ENCODE measurements around the gene CDH23. TPM values are rescaled to one million over a fixed set of nuclear protein-coding genes. Genes with fewer than 3 reads are reported as not detected.

The CDH23 gene
- total and polyA plus RNA-seq, 2 donors from 2014 or later, result 1.1 to 6.4 TPM

- no peaks in the 10 kb centered on the region for H3K9me3 ChIP-seq (ENCODE audit: control insufficient read depth in 2 of 3, insufficient read depth in 1 of 3, low read length in 3 of 3)
- intact Hi-C loops (cut with DNase I), result no loop called here
- no peak overlapping the region for H3K9ac ChIP-seq (ENCODE audit: low read length in 3 of 3)
Measured at GRCh38 chr10:71810048-71810750, 413.5 kb downstream of the CDH23 start.

GRCh38 chr10:71811351-71811750 lies 414.6 kb downstream of the CDH23 start:
- DNase-seq (no peak), FAIRE-seq (no peak)
- TF ChIP-seq, protein P1, sequence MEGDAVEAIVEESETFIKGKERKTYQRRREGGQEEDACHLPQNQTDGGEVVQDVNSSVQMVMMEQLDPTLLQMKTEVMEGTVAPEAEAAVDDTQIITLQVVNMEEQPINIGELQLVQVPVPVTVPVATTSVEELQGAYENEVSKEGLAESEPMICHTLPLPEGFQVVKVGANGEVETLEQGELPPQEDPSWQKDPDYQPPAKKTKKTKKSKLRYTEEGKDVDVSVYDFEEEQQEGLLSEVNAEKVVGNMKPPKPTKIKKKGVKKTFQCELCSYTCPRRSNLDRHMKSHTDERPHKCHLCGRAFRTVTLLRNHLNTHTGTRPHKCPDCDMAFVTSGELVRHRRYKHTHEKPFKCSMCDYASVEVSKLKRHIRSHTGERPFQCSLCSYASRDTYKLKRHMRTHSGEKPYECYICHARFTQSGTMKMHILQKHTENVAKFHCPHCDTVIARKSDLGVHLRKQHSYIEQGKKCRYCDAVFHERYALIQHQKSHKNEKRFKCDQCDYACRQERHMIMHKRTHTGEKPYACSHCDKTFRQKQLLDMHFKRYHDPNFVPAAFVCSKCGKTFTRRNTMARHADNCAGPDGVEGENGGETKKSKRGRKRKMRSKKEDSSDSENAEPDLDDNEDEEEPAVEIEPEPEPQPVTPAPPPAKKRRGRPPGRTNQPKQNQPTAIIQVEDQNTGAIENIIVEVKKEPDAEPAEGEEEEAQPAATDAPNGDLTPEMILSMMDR (IDR thresholded peaks at IDR 0.05; ENCODE audit: borderline replicate concordance, extremely low read depth, insufficient read depth), result no peak
- Histone ChIP-seq H3K4me1 (ENCODE audit: control insufficient read depth in 2 of 3, insufficient read depth in 2 of 3, low read depth in 1 of 3, low read length in 3 of 3) (peaks cover 0 to 8% (median 0%) of the 10 kb centered on the region in 3 donors), H3K9me3 (ENCODE audit: control insufficient read depth in 2 of 3, insufficient read depth in 1 of 3, low read length in 3 of 3) (no peaks in the 10 kb centered on the region), H3K27ac (ENCODE audit: low read depth in 2 of 2, low read length in 2 of 2) (no peak overlapping the region), H3K4me3 (ENCODE audit: low read length in 3 of 3) (no peak overlapping the region), H3K27me3 (ENCODE audit: control insufficient read depth, insufficient read depth, low read length) (no peaks in the 10 kb centered on the region), H3K36me3 (ENCODE audit: control insufficient read depth in 2 of 3, insufficient read depth in 3 of 3, low read length in 3 of 3) (peaks cover 0 to 7% (median 0%) of the 10 kb centered on the region in 3 donors), H3K9ac (ENCODE audit: low read length in 3 of 3) (no peak overlapping the region)
- intact Hi-C loops (cut with DNase I), result no loop called here

More at GRCh38 chr10:71810048-71810750, 413.5 kb downstream of the CDH23 start:
- Histone ChIP-seq H3K27ac (ENCODE audit: low read depth in 2 of 2, low read length in 2 of 2) (no peak overlapping the region), H3K36me3 (ENCODE audit: control insufficient read depth in 2 of 3, insufficient read depth in 3 of 3, low read length in 3 of 3) (no peaks in the 10 kb centered on the region), H3K27me3 (ENCODE audit: control insufficient read depth, insufficient read depth, low read length) (no peaks in the 10 kb centered on the region), H3K4me1 (ENCODE audit: control insufficient read depth in 2 of 3, insufficient read depth in 2 of 3, low read depth in 1 of 3, low read length in 3 of 3) (peaks cover 0 to 10% (median 0%) of the 10 kb centered on the region in 3 donors), H3K4me3 (ENCODE audit: low read length in 3 of 3) (no peak overlapping the region)
- DNase-seq (no peak), FAIRE-seq (no peak)
- TF ChIP-seq, protein P1 (IDR thresholded peaks at IDR 0.05; ENCODE audit: borderline replicate concordance, extremely low read depth, insufficient read depth), result no peak

- no peak overlapping the region for H3K4me3 ChIP-seq (ENCODE audit: low read length in 3 of 3)
- H3K9ac ChIP-seq (ENCODE audit: low read length in 3 of 3), result no peak overlapping the region
- peaks cover 3 to 16% (median 4%) of the 10 kb centered on the region in 3 donors for H3K36me3 ChIP-seq (ENCODE audit: control insufficient read depth in 2 of 3, insufficient read depth in 3 of 3, low read length in 3 of 3)
- H3K27me3 ChIP-seq (ENCODE audit: control insufficient read depth, insufficient read depth, low read length), result no peaks in the 10 kb centered on the region
- FAIRE-seq (no peak), DNase-seq (peak; percentile 56 to 88 (median 65))
- intact Hi-C loops (cut with DNase I), result no loop called here
- peak overlapping the region; percentile 32 to 52 for H3K27ac ChIP-seq (ENCODE audit: low read depth in 2 of 2, low read length in 2 of 2)
- no peaks in the 10 kb centered on the region for H3K9me3 ChIP-seq (ENCODE audit: control insufficient read depth in 2 of 3, insufficient read depth in 1 of 3, low read length in 3 of 3)
- TF ChIP-seq, protein P1 (IDR thresholded peaks at IDR 0.05; ENCODE audit: borderline replicate concordance, extremely low read depth, insufficient read depth), result peak; percentile 60
- peaks cover 0 to 8% (median 0%) of the 10 kb centered on the region in 3 donors for H3K4me1 ChIP-seq (ENCODE audit: control insufficient read depth in 2 of 3, insufficient read depth in 2 of 3, low read depth in 1 of 3, low read length in 3 of 3)
Measured at GRCh38 chr10:71812016-71812912, 415.5 kb downstream of the CDH23 start.

Data from kidney (tissue), 14 donors.